ENCODE measurements around the gene RCN2.

Gene RCN2

DNA sequence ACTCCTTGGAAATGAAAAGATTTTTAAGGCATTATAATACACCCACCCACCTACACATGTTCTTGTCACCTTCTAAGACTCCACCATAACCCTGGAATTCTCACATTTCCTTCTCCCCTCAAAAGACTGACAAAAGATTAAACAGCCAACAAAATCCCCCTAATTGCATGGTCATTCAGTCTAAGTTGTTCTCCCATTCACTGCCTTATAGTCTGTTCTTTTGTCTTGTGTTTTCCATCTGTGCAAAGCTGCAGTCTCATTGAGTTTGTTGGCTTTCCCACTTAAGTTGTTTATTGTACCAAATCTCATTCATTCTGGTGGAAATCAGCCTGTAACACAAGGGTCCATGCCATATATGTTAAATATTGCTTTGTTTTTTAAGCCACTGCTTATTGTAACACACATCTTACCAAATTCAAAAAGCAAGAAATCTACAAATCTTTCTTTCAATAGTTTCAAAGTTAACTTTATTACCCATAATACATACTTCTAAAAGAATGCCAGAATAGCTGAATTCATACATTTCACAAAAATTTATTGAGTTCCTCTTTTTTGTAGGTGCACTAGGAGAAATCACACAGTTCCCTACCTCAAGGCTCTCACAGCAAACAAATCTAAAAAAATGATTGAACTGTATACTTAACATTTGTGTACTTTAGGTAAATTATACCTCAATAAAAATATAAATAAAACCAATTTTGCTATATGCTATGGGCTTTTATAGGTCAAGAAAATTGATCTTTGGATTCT is 2.4 kb upstream of the RCN2 start:
- H3K79me2 ChIP-seq (ENCODE audit: insufficient read depth, low read length), result peaks cover 24% of the 10 kb centered on the region
- H4K20me1 ChIP-seq (ENCODE audit: insufficient read depth, low read length), result no peaks in the 10 kb centered on the region
- H3K27me3 ChIP-seq (ENCODE audit: insufficient read depth, low read length, poor library complexity), result no peaks in the 10 kb centered on the region
- TF ChIP-seq CTCF (IDR thresholded peaks at IDR 0.05; ENCODE audit: borderline replicate concordance, extremely low read depth, low read length, poor library complexity, severe bottlenecking) (no peak), EZH2 (IDR thresholded peaks at IDR 0.05; ENCODE audit: borderline replicate concordance, low read depth, low read length, severe bottlenecking) (no peak)
- no peak overlapping the region for H3K9ac ChIP-seq (ENCODE audit: low read depth, low read length)
- no peak overlapping the region for H3K4me2 ChIP-seq (ENCODE audit: insufficient read depth, low read length)
- H3K9me3 ChIP-seq (ENCODE audit: insufficient read depth, low read length, severe bottlenecking), result no peaks in the 10 kb centered on the region
- H2AFZ ChIP-seq (ENCODE audit: low read depth, low read length), result no peak overlapping the region
- no peak overlapping the region for H3K4me3 ChIP-seq (ENCODE audit: low read depth in 1 of 2, low read length in 2 of 2)
- ATAC-seq (ENCODE audit: insufficient read depth, low read depth) (no peak), DNase-seq (no peak)
- no peak overlapping the region for H3K27ac ChIP-seq (ENCODE audit: low read length)
- H3K36me3 ChIP-seq (ENCODE audit: insufficient read depth, low read length), result peaks cover 12% of the 10 kb centered on the region
- H3K4me1 ChIP-seq (ENCODE audit: insufficient read depth, low read length), result peaks cover 29% of the 10 kb centered on the region

DNA sequence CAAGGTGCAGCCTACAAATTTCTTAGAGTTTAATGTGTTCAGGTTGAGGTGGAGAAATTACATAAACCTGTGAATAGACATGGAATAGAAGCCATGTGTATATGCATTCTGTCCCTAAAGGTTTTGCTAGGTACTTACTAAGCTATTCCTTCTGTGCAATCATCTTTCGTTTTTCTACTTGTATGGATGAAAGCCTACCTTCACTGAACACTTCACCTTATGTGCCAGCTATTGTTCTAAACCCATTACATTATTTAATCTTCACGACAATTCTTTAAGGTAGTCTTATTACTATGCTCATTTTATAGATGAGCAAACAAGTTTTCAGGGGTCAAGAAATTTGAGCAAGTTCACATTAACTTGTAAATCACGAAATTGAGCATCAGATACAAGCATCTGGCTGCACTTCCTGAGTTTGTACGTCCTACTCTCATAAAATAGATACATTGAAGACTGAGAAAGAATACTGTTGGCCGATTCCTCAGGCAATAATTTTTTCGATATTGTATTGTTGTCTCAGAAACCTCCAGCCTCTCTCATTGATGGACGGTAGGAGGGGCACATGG is 635 bp upstream of the RCN2 start:
- Histone ChIP-seq H3K27me3 (ENCODE audit: insufficient read depth, low read length, poor library complexity) (no peaks in the 10 kb centered on the region), H3K27ac (ENCODE audit: low read length) (peak overlapping the region; percentile 65), H2AFZ (ENCODE audit: low read depth, low read length) (peak overlapping the region; percentile 85)

GRCh38 chr15:76932135-76932966 is 802 bp downstream of the RCN2 start:
- H3K9me3 ChIP-seq (ENCODE audit: insufficient read depth, low read length, severe bottlenecking), result no peaks in the 10 kb centered on the region
- H3K79me2 ChIP-seq (ENCODE audit: insufficient read depth, low read length), result peaks cover 24% of the 10 kb centered on the region
- TF ChIP-seq CTCF (IDR thresholded peaks at IDR 0.05; ENCODE audit: borderline replicate concordance, extremely low read depth, low read length, poor library complexity, severe bottlenecking) (no peak), EZH2 (IDR thresholded peaks at IDR 0.05; ENCODE audit: borderline replicate concordance, low read depth, low read length, severe bottlenecking) (no peak)
- peak overlapping the region; percentile 77 for H3K27ac ChIP-seq (ENCODE audit: low read length)
- H3K27me3 ChIP-seq (ENCODE audit: insufficient read depth, low read length, poor library complexity), result no peaks in the 10 kb centered on the region
- ATAC-seq (ENCODE audit: insufficient read depth, low read depth) (no peak), DNase-seq (peak; percentile 20)
- peak overlapping the region; percentile 55 to 72; a peak in 3 of 4 replicates for H3K4me3 ChIP-seq (ENCODE audit: low read depth in 1 of 2, low read length in 2 of 2)
- peaks cover 34% of the 10 kb centered on the region for H3K4me1 ChIP-seq (ENCODE audit: insufficient read depth, low read length)
- peak overlapping the region; percentile 65 for H3K4me2 ChIP-seq (ENCODE audit: insufficient read depth, low read length)
- H2AFZ ChIP-seq (ENCODE audit: low read depth, low read length), result peak overlapping the region; percentile 84
- peak overlapping the region; percentile 88 for H3K9ac ChIP-seq (ENCODE audit: low read depth, low read length)
- H3K36me3 ChIP-seq (ENCODE audit: insufficient read depth, low read length), result peaks cover 37% of the 10 kb centered on the region
- H4K20me1 ChIP-seq (ENCODE audit: insufficient read depth, low read length), result no peaks in the 10 kb centered on the region

More for the DNA sequence above, 635 bp upstream of the RCN2 start:
- ATAC-seq (ENCODE audit: insufficient read depth, low read depth) (no peak), DNase-seq (no peak)
- H3K79me2 ChIP-seq (ENCODE audit: insufficient read depth, low read length), result peaks cover 24% of the 10 kb centered on the region
- peaks cover 26% of the 10 kb centered on the region for H3K36me3 ChIP-seq (ENCODE audit: insufficient read depth, low read length)
- H3K9ac ChIP-seq (ENCODE audit: low read depth, low read length), result peak overlapping the region; percentile 88
- peak overlapping the region; percentile 18 to 72; a peak in 3 of 4 replicates for H3K4me3 ChIP-seq (ENCODE audit: low read depth in 1 of 2, low read length in 2 of 2)
- H3K4me2 ChIP-seq (ENCODE audit: insufficient read depth, low read length), result peak overlapping the region; percentile 65
- peaks cover 34% of the 10 kb centered on the region for H3K4me1 ChIP-seq (ENCODE audit: insufficient read depth, low read length)
- TF ChIP-seq EZH2 (IDR thresholded peaks at IDR 0.05; ENCODE audit: borderline replicate concordance, low read depth, low read length, severe bottlenecking), result no peak
- TF ChIP-seq CTCF (IDR thresholded peaks at IDR 0.05; ENCODE audit: borderline replicate concordance, extremely low read depth, low read length, poor library complexity, severe bottlenecking), result no peak
- H4K20me1 ChIP-seq (ENCODE audit: insufficient read depth, low read length), result no peaks in the 10 kb centered on the region
- no peaks in the 10 kb centered on the region for H3K9me3 ChIP-seq (ENCODE audit: insufficient read depth, low read length, severe bottlenecking)
